Lower leg skin (tissue), 3 donors: ENCODE data around the gene TMEM17.

ENCODE experiments used
- POLR2A ChIP-seq, 2 donors: fragments of 450-650 bp; IDR thresholded peaks; one replicate each; pipeline ENCODE4 v1.6.1; 2016 to 2017; ENCODE audit warnings: antibody characterized with exemption in 2 of 2, mild to moderate bottlenecking in 1 of 2, moderate library complexity in 1 of 2
- TF ChIP-seq, protein P1 (sequence below), 3 donors: fragments of 450-650 bp; IDR thresholded peaks; one replicate each; pipeline ENCODE4 v1.5.1; 2016; ENCODE audit warnings: antibody characterized with exemption in 3 of 3, mild to moderate bottlenecking in 3 of 3, moderate library complexity in 2 of 3

DNA sequence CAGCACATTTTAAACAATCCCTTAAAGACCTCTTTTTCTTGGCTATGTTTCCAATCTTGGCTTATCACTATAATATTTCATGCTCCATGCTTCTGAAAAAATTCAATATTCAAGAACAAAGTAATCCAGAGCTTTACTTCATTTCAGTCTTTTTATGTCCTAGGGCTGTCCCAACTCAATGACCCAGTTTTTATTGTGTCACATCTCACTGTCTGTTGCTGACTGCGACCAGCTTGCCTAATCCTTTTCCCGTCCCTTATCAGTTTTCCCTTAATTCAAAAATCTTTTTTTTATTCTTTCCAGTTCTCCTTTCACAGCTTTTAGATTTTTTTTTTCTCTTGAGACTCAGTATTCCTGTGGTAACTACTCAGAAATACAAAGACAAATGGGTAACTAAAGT, 10.2 kb downstream of the TMEM17 start:
- TF ChIP-seq, protein P1, sequence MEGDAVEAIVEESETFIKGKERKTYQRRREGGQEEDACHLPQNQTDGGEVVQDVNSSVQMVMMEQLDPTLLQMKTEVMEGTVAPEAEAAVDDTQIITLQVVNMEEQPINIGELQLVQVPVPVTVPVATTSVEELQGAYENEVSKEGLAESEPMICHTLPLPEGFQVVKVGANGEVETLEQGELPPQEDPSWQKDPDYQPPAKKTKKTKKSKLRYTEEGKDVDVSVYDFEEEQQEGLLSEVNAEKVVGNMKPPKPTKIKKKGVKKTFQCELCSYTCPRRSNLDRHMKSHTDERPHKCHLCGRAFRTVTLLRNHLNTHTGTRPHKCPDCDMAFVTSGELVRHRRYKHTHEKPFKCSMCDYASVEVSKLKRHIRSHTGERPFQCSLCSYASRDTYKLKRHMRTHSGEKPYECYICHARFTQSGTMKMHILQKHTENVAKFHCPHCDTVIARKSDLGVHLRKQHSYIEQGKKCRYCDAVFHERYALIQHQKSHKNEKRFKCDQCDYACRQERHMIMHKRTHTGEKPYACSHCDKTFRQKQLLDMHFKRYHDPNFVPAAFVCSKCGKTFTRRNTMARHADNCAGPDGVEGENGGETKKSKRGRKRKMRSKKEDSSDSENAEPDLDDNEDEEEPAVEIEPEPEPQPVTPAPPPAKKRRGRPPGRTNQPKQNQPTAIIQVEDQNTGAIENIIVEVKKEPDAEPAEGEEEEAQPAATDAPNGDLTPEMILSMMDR (IDR thresholded peaks at IDR 0.05), result no peak
- no peak for TF ChIP-seq POLR2A (IDR thresholded peaks at IDR 0.05)
